ENCODE measurements around the gene TACR2. TPM values are rescaled to one million over a fixed set of nuclear protein-coding genes. Genes with fewer than 3 reads are reported as not detected.

TACR2 gene
- polyA plus RNA-seq, 1 donor: 8.2 TPM

GRCh38 chr10:69403066-69403465, 13.7 kb downstream of the TACR2 start:
- DNase-seq: no peak
- H3K36me3 ChIP-seq (ENCODE audit: control insufficient read depth, insufficient read depth, low read length): peaks cover 4% of the 10 kb centered on the region
- H3K27me3 ChIP-seq (ENCODE audit: control insufficient read depth, insufficient read depth, low read length): no peaks in the 10 kb centered on the region
- no peak overlapping the region for H3K27ac ChIP-seq (ENCODE audit: low read length)
- H3K4me3 ChIP-seq (ENCODE audit: low read length): no peak overlapping the region
- H3K4me1 ChIP-seq (ENCODE audit: control insufficient read depth, insufficient read depth, low read length): no peaks in the 10 kb centered on the region
- WGBS (ENCODE audit: insufficient coverage, low lambda C conversion rate): no CpG with 5 or more reads among the region's 1 CpG
- no peaks in the 10 kb centered on the region for H3K9me3 ChIP-seq (ENCODE audit: control insufficient read depth, low read depth, low read length)

GRCh38 chr10:69402386-69402785, 14.3 kb downstream of the TACR2 start:
- Histone ChIP-seq H3K27ac (ENCODE audit: low read length) (no peak overlapping the region), H3K9me3 (ENCODE audit: control insufficient read depth, low read depth, low read length) (no peaks in the 10 kb centered on the region), H3K36me3 (ENCODE audit: control insufficient read depth, insufficient read depth, low read length) (peaks cover 4% of the 10 kb centered on the region), H3K27me3 (ENCODE audit: control insufficient read depth, insufficient read depth, low read length) (no peaks in the 10 kb centered on the region), H3K4me1 (ENCODE audit: control insufficient read depth, insufficient read depth, low read length) (no peaks in the 10 kb centered on the region), H3K4me3 (ENCODE audit: low read length) (no peak overlapping the region)
- WGBS (ENCODE audit: insufficient coverage, low lambda C conversion rate): 67% methylated on average over 3 of the region's 6 CpGs
- DNase-seq: no peak

DNA sequence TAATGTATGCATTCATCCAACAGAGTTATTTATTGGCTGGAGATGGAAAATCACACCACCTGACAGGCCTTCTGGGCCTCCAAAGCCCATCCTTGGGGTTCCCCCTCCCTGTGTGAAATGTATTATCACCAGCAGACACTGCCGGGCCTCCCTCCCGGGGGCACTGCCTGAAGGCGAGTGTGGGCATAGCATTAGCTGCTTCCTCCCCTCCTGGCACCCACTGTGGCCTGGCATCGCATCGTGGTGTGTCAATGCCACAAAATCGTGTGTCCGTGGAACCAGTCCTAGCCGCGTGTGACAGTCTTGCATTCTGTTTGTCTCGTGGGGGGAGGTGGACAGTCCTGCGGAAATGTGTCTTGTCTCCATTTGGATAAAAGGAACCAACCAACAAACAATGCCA, 15.3 kb downstream of the TACR2 start:
- no peaks in the 10 kb centered on the region for H3K9me3 ChIP-seq (ENCODE audit: control insufficient read depth, low read depth, low read length)
- peaks cover 4% of the 10 kb centered on the region for H3K36me3 ChIP-seq (ENCODE audit: control insufficient read depth, insufficient read depth, low read length)
- no peak overlapping the region for H3K4me3 ChIP-seq (ENCODE audit: low read length)
- 92% methylated on average over 5 of the region's 11 CpGs for WGBS (ENCODE audit: insufficient coverage, low lambda C conversion rate)
- no peaks in the 10 kb centered on the region for H3K4me1 ChIP-seq (ENCODE audit: control insufficient read depth, insufficient read depth, low read length)
- no peaks in the 10 kb centered on the region for H3K27me3 ChIP-seq (ENCODE audit: control insufficient read depth, insufficient read depth, low read length)
- no peak for DNase-seq
- H3K27ac ChIP-seq (ENCODE audit: low read length): no peak overlapping the region

DNA sequence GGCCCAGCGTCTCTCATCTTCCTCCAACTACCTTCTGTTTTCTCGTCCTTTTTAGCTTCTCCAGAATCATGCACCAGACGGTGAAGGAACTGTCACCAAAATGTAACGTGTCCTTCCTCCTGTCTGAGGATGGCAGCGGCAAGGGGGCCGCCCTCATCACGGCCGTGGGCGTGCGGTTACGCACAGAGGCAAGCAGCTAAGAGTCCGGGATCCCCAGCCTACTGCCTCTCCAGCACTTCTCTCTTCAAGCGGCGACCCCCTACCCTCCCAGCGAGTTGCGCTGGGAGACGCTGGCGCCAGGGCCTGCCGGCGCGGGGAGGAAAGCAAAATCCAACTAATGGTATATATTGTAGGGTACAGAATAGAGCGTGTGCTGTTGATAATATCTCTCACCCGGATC, 15.8 kb downstream of the TACR2 start:
- H3K27me3 ChIP-seq (ENCODE audit: control insufficient read depth, insufficient read depth, low read length): no peaks in the 10 kb centered on the region
- WGBS (ENCODE audit: insufficient coverage, low lambda C conversion rate): no CpG with 5 or more reads among the region's 23 CpGs
- peaks cover 4% of the 10 kb centered on the region for H3K36me3 ChIP-seq (ENCODE audit: control insufficient read depth, insufficient read depth, low read length)
- no peaks in the 10 kb centered on the region for H3K4me1 ChIP-seq (ENCODE audit: control insufficient read depth, insufficient read depth, low read length)
- no peaks in the 10 kb centered on the region for H3K9me3 ChIP-seq (ENCODE audit: control insufficient read depth, low read depth, low read length)
- no peak for DNase-seq
- no peak overlapping the region for H3K27ac ChIP-seq (ENCODE audit: low read length)
- no peak overlapping the region for H3K4me3 ChIP-seq (ENCODE audit: low read length)

- Histone ChIP-seq H3K4me1 (ENCODE audit: control insufficient read depth, insufficient read depth, low read length) (no peaks in the 10 kb centered on the region), H3K27me3 (ENCODE audit: control insufficient read depth, insufficient read depth, low read length) (no peaks in the 10 kb centered on the region), H3K27ac (ENCODE audit: low read length) (no peak overlapping the region), H3K4me3 (ENCODE audit: low read length) (no peak overlapping the region), H3K36me3 (ENCODE audit: control insufficient read depth, insufficient read depth, low read length) (peaks cover 6% of the 10 kb centered on the region), H3K9me3 (ENCODE audit: control insufficient read depth, low read depth, low read length) (no peaks in the 10 kb centered on the region)
- DNase-seq: no peak
- no CpG with 5 or more reads among the region's 16 CpGs for WGBS (ENCODE audit: insufficient coverage, low lambda C conversion rate)
Measured at GRCh38 chr10:69398466-69398865, 18.3 kb downstream of the TACR2 start.

DNA sequence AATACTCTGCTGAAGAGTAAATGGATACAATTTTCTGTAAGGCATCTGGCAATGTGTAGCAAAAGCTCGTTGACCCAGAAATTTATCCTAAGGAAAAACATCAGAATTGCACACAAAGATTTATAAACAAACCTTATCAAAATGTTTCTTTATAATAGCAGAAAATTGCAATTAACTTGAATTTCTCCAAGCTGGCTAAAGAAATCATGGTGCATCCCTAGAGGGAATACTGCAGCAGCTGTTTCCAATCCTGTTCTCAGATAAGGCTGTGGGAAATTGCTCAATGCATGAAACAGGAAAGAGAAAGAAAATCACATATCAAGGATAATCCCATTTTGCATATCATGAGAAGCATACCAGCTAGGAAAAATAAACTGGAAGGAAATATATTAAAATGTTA, 18.7 kb downstream of the TACR2 start:
- Histone ChIP-seq H3K36me3 (ENCODE audit: control insufficient read depth, insufficient read depth, low read length) (peaks cover 6% of the 10 kb centered on the region), H3K4me3 (ENCODE audit: low read length) (no peak overlapping the region), H3K27ac (ENCODE audit: low read length) (no peak overlapping the region), H3K4me1 (ENCODE audit: control insufficient read depth, insufficient read depth, low read length) (no peaks in the 10 kb centered on the region), H3K9me3 (ENCODE audit: control insufficient read depth, low read depth, low read length) (no peaks in the 10 kb centered on the region), H3K27me3 (ENCODE audit: control insufficient read depth, insufficient read depth, low read length) (no peaks in the 10 kb centered on the region)
- DNase-seq: no peak
- WGBS (ENCODE audit: insufficient coverage, low lambda C conversion rate): 67% methylated on average over 1 of the region's 1 CpG

GRCh38 chr10:69394020-69394419, 22.7 kb downstream of the TACR2 start:
- H3K9me3 ChIP-seq (ENCODE audit: control insufficient read depth, low read depth, low read length): no peaks in the 10 kb centered on the region
- peaks cover 2% of the 10 kb centered on the region for H3K4me1 ChIP-seq (ENCODE audit: control insufficient read depth, insufficient read depth, low read length)
- no peak overlapping the region for H3K27ac ChIP-seq (ENCODE audit: low read length)
- no peak overlapping the region for H3K4me3 ChIP-seq (ENCODE audit: low read length)
- DNase-seq: no peak
- H3K27me3 ChIP-seq (ENCODE audit: control insufficient read depth, insufficient read depth, low read length): no peaks in the 10 kb centered on the region
- H3K36me3 ChIP-seq (ENCODE audit: control insufficient read depth, insufficient read depth, low read length): peaks cover 10% of the 10 kb centered on the region
- no CpG with 5 or more reads among the region's 1 CpG for WGBS (ENCODE audit: insufficient coverage, low lambda C conversion rate)

- peak; percentile 66 to 72 for DNase-seq
- H3K9me3 ChIP-seq (ENCODE audit: control insufficient read depth, low read depth, low read length): no peaks in the 10 kb centered on the region
- peaks cover 2% of the 10 kb centered on the region for H3K4me1 ChIP-seq (ENCODE audit: control insufficient read depth, insufficient read depth, low read length)
- no CpG with 5 or more reads among the region's 7 CpGs for WGBS (ENCODE audit: insufficient coverage, low lambda C conversion rate)
- no peak overlapping the region for H3K27ac ChIP-seq (ENCODE audit: low read length)
- no peaks in the 10 kb centered on the region for H3K27me3 ChIP-seq (ENCODE audit: control insufficient read depth, insufficient read depth, low read length)
- H3K4me3 ChIP-seq (ENCODE audit: low read length): no peak overlapping the region
- peaks cover 7% of the 10 kb centered on the region for H3K36me3 ChIP-seq (ENCODE audit: control insufficient read depth, insufficient read depth, low read length)
Measured at GRCh38 chr10:69392481-69393000, 24.2 kb downstream of the TACR2 start.

DNA sequence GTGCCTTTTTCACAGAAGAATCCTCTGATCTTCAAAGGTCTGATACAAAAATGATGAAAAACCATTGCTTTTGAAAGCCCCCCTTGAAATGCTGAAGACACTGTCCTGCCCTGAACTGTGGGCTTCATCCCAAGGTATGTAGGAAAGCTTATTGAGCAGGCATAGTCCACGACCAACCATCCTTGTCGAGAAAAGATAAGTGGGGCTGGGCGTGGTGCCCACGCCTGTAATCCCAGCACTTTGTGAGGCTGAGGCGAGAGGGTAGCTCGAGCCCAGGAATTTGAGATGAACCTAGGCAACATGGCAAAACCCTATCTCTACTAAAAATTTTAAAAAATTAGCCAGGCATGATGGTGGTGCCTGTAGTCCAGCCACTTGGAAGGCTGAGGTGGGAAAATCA, 25.6 kb downstream of the TACR2 start:
- H3K27me3 ChIP-seq (ENCODE audit: control insufficient read depth, insufficient read depth, low read length): no peaks in the 10 kb centered on the region
- WGBS (ENCODE audit: insufficient coverage, low lambda C conversion rate): no CpG with 5 or more reads among the region's 6 CpGs
- H3K9me3 ChIP-seq (ENCODE audit: control insufficient read depth, low read depth, low read length): no peaks in the 10 kb centered on the region
- no peak for DNase-seq
- H3K4me3 ChIP-seq (ENCODE audit: low read length): no peak overlapping the region
- H3K27ac ChIP-seq (ENCODE audit: low read length): no peak overlapping the region
- H3K4me1 ChIP-seq (ENCODE audit: control insufficient read depth, insufficient read depth, low read length): peaks cover 2% of the 10 kb centered on the region
- H3K36me3 ChIP-seq (ENCODE audit: control insufficient read depth, insufficient read depth, low read length): peaks cover 10% of the 10 kb centered on the region

- Histone ChIP-seq H3K4me1 (ENCODE audit: control insufficient read depth, insufficient read depth, low read length) (peaks cover 2% of the 10 kb centered on the region), H3K9me3 (ENCODE audit: control insufficient read depth, low read depth, low read length) (no peaks in the 10 kb centered on the region), H3K27me3 (ENCODE audit: control insufficient read depth, insufficient read depth, low read length) (no peaks in the 10 kb centered on the region), H3K27ac (ENCODE audit: low read length) (no peak overlapping the region), H3K36me3 (ENCODE audit: control insufficient read depth, insufficient read depth, low read length) (peaks cover 11% of the 10 kb centered on the region), H3K4me3 (ENCODE audit: low read length) (no peak overlapping the region)
- WGBS (ENCODE audit: insufficient coverage, low lambda C conversion rate): 80% methylated on average over 1 of the region's 8 CpGs
- DNase-seq: no peak
Measured at GRCh38 chr10:69389827-69390490, 26.8 kb downstream of the TACR2 start.

- 100% methylated on average over 1 of the region's 2 CpGs for WGBS (ENCODE audit: insufficient coverage, low lambda C conversion rate)
Measured at GRCh38 chr10:69388488-69388887, 28.2 kb downstream of the TACR2 start.

More at GRCh38 chr10:69388488-69388887, 28.2 kb downstream of the TACR2 start:
- no peak overlapping the region for H3K27ac ChIP-seq (ENCODE audit: low read length)
- H3K36me3 ChIP-seq (ENCODE audit: control insufficient read depth, insufficient read depth, low read length): peaks cover 13% of the 10 kb centered on the region
- H3K9me3 ChIP-seq (ENCODE audit: control insufficient read depth, low read depth, low read length): no peaks in the 10 kb centered on the region
- peaks cover 2% of the 10 kb centered on the region for H3K4me1 ChIP-seq (ENCODE audit: control insufficient read depth, insufficient read depth, low read length)
- no peaks in the 10 kb centered on the region for H3K27me3 ChIP-seq (ENCODE audit: control insufficient read depth, insufficient read depth, low read length)
- H3K4me3 ChIP-seq (ENCODE audit: low read length): no peak overlapping the region
- no peak for DNase-seq

All from large intestine (tissue), 3 donors.